Ishikawa (cell line): Measurements from ENCODE around the gene DDX47.

Experiments
- CEBPB ChIP-seq: IDR thresholded peaks from 2 replicates; pipeline ENCODE4 v1.6.1; 2012
- CREB1 ChIP-seq: IDR thresholded peaks from 2 replicates; pipeline ENCODE4 v1.6.1; 2012; ENCODE audit warnings: low read depth
- EGR1 ChIP-seq: IDR thresholded peaks from 2 replicates; pipeline ENCODE4 v1.6.1; 2012
- EP300 ChIP-seq: IDR thresholded peaks from 2 replicates; pipeline ENCODE4 v1.6.1; 2012; ENCODE audit warnings: borderline replicate concordance
- FOXM1 ChIP-seq: IDR thresholded peaks from 2 replicates; pipeline ENCODE4 v1.6.1; 2012; ENCODE audit warnings: low read depth, borderline replicate concordance
- MAX ChIP-seq: IDR thresholded peaks from 2 replicates; pipeline ENCODE4 v1.6.1; 2012
- NFIC ChIP-seq: IDR thresholded peaks from 2 replicates; pipeline ENCODE4 v1.6.1; 2012
- RAD21 ChIP-seq: IDR thresholded peaks from 2 replicates; pipeline ENCODE4 v1.6.1; 2012; ENCODE audit warnings: low read depth
- TAF1 ChIP-seq: IDR thresholded peaks from 2 replicates; pipeline ENCODE4 v1.6.1; 2012; ENCODE audit warnings: low read depth, mild to moderate bottlenecking
- TCF12 ChIP-seq: IDR thresholded peaks from 2 replicates; pipeline ENCODE4 v1.6.1; 2012; ENCODE audit warnings: low read depth
- TEAD4 ChIP-seq: IDR thresholded peaks from 2 replicates; pipeline ENCODE4 v1.6.1; 2012
- YY1 ChIP-seq: IDR thresholded peaks from 2 replicates; pipeline ENCODE4 v1.6.1; 2012; ENCODE audit warnings: low read depth
- ZBTB7A ChIP-seq: IDR thresholded peaks from 2 replicates; pipeline ENCODE4 v1.6.1; 2012; ENCODE audit warnings: low read depth
- TF ChIP-seq, protein P1 (sequence below): IDR thresholded peaks from 2 replicates; pipeline ENCODE4 v1.6.1; 2012; ENCODE audit warnings: low read depth, mild to moderate bottlenecking
- TF ChIP-seq, protein P2 (sequence below): IDR thresholded peaks from 2 replicates; pipeline ENCODE4 v1.6.1; 2012

DDX47 gene

DNA sequence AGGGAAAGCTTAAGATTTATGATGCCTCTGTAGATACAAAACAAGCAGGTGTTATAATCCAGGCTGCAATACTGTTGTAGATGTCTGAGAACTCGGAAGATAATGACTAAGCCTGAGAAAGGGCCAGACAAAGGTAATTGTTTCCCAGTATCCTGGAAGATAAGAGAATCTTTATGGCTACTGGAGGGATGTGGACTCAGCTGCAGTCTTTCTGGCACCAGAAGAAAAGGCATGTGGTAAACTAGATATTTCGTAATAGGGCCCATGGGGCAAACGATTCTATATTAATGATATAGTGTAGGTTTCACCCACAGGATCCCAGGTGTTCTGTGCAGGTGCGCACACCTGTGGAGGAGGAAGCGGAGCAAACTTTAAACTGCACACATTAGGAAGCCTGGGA, 36.9 kb upstream of the DDX47 start:
- TF ChIP-seq EGR1 (no peak), CEBPB (peak; percentile 86), TCF12 (peak; percentile 92)
- TF ChIP-seq, protein P1, sequence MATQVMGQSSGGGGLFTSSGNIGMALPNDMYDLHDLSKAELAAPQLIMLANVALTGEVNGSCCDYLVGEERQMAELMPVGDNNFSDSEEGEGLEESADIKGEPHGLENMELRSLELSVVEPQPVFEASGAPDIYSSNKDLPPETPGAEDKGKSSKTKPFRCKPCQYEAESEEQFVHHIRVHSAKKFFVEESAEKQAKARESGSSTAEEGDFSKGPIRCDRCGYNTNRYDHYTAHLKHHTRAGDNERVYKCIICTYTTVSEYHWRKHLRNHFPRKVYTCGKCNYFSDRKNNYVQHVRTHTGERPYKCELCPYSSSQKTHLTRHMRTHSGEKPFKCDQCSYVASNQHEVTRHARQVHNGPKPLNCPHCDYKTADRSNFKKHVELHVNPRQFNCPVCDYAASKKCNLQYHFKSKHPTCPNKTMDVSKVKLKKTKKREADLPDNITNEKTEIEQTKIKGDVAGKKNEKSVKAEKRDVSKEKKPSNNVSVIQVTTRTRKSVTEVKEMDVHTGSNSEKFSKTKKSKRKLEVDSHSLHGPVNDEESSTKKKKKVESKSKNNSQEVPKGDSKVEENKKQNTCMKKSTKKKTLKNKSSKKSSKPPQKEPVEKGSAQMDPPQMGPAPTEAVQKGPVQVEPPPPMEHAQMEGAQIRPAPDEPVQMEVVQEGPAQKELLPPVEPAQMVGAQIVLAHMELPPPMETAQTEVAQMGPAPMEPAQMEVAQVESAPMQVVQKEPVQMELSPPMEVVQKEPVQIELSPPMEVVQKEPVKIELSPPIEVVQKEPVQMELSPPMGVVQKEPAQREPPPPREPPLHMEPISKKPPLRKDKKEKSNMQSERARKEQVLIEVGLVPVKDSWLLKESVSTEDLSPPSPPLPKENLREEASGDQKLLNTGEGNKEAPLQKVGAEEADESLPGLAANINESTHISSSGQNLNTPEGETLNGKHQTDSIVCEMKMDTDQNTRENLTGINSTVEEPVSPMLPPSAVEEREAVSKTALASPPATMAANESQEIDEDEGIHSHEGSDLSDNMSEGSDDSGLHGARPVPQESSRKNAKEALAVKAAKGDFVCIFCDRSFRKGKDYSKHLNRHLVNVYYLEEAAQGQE: no peak

- TF ChIP-seq NFIC: no peak
- TF ChIP-seq, protein P1: no peak
- no peak for TF ChIP-seq CREB1
- TF ChIP-seq EP300: no peak
- no peak for TF ChIP-seq YY1
- no peak for TF ChIP-seq MAX
- no peak for TF ChIP-seq RAD21
- no peak for TF ChIP-seq CEBPB
- no peak for TF ChIP-seq TAF1
- TF ChIP-seq EGR1: no peak
- no peak for TF ChIP-seq TCF12
- TF ChIP-seq FOXM1: no peak
- TF ChIP-seq ZBTB7A: no peak
- TF ChIP-seq, protein P2, sequence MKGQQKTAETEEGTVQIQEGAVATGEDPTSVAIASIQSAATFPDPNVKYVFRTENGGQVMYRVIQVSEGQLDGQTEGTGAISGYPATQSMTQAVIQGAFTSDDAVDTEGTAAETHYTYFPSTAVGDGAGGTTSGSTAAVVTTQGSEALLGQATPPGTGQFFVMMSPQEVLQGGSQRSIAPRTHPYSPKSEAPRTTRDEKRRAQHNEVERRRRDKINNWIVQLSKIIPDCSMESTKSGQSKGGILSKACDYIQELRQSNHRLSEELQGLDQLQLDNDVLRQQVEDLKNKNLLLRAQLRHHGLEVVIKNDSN: no peak
Measured at GRCh38 chr12:12777092-12777491, 36.1 kb upstream of the DDX47 start.

DNA sequence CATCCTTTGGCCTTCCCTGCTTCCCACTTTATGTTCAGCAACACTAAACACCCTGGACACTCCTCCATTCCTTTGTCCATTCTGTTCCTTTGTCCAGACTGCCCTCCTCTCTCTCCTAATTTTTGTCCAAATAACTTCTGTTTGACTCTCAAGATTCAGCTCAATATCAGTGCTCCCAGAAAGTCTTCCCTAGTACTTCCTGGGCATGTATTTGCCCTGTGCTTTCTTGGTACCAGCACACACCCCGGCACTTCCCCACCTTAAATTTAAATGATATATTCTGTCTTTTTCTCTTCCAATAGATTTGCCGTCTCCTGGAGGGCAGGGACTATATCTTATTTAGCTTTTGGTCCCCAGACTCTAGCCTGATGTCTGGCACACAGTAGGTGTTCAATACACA, 34.1 kb upstream of the DDX47 start:
- TF ChIP-seq, protein P1: no peak
- no peak for TF ChIP-seq MAX
- no peak for TF ChIP-seq EP300
- no peak for TF ChIP-seq TEAD4
- no peak for TF ChIP-seq CEBPB
- TF ChIP-seq FOXM1: no peak
- no peak for TF ChIP-seq YY1
- TF ChIP-seq NFIC: no peak
- TF ChIP-seq TAF1: no peak
- TF ChIP-seq, protein P2: no peak
- TF ChIP-seq CREB1: no peak
- no peak for TF ChIP-seq EGR1

GRCh38 chr12:12779529-12779928, 33.6 kb upstream of the DDX47 start:
- TF ChIP-seq NFIC (peak; percentile 94), EP300 (peak; percentile 63; the same call in 1 of the 2 replicates), ZBTB7A (no peak), CEBPB (0 out of 2 replicates have a peak, but pooled peaks have one; percentile 5), TEAD4 (peak; percentile 68), YY1 (peak; percentile 25; the same call in 1 of the 2 replicates), TCF12 (peak; percentile 52; the same call in 1 of the 2 replicates), FOXM1 (no peak), RAD21 (no peak), MAX (no peak)

DNA sequence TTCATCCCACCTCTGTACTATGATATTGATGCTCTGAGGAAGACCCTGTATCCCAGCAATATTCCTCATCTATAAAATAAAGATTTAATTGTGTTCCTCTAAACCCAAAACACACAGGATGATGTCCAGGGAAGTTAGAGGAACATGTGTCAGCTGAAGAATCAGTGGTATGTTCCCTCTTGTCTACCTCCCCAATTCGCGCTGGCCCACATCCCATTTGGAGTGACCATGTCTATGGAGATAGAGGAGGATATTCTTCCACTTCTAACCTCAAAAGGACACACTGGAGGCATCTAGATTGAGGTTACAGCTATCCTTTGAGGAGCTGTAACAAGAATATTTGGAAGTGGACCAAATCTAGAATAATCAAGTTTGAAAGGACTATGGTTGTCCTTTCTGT, 29.0 kb upstream of the DDX47 start:
- no peak for TF ChIP-seq RAD21
- TF ChIP-seq ZBTB7A: no peak
- no peak for TF ChIP-seq TAF1
- TF ChIP-seq CEBPB: no peak
- TF ChIP-seq TCF12: no peak
- TF ChIP-seq FOXM1: no peak
- TF ChIP-seq EGR1: no peak
- TF ChIP-seq MAX: no peak
